ENCODE results near the gene RNF152. TPM values are rescaled to one million over a fixed set of nuclear protein-coding genes. Genes with fewer than 3 reads are reported as not detected.

Gene RNF152
- total RNA-seq, 3 donors from 2014 or later (not counting 1 experiment from before 2014, with no cell fraction given), result 0.49 to 1.3 (median 0.50) TPM

GRCh38 chr18:61822879-61823278 lies 69.9 kb downstream of the RNF152 start:
- Mint-ChIP-seq H3K27me3 (ENCODE audit: low read depth in 2 of 2) (peaks cover 3 to 4% of the 10 kb centered on the region in 2 donors), H3K9me3 (no peaks in the 10 kb centered on the region), H3K4me1 (no peaks in the 10 kb centered on the region), H3K4me3 (no peak overlapping the region), H3K27ac (no peak overlapping the region), H3K36me3 (no peaks in the 10 kb centered on the region)
- Histone ChIP-seq H3K27me3 (ENCODE audit: control insufficient read depth, insufficient read depth, low read length) (no peaks in the 10 kb centered on the region), H3K4me1 (ENCODE audit: control insufficient read depth, insufficient read depth, low read length) (no peaks in the 10 kb centered on the region), H3K4me3 (ENCODE audit: low read length) (no peak overlapping the region), H3K27ac (ENCODE audit: low read length) (no peak overlapping the region), H3K9me3 (ENCODE audit: control insufficient read depth, insufficient read depth, low read length) (no peaks in the 10 kb centered on the region), H3K36me3 (ENCODE audit: control insufficient read depth, insufficient read depth, low read length) (no peaks in the 10 kb centered on the region)
- 92% methylated on average over 4 of the region's 4 CpGs for WGBS (ENCODE audit: insufficient coverage)
- intact Hi-C loops (cut with micrococcal nuclease), result no loop called here
- no peak for ATAC-seq
- DNase-seq, result no peak
- TF ChIP-seq CTCF (IDR thresholded peaks at IDR 0.05), result no peak

GRCh38 chr18:61821748-61822147 lies 71.1 kb downstream of the RNF152 start:
- peaks cover 0 to 3% of the 10 kb centered on the region in 2 donors for H3K27me3 Mint-ChIP-seq (ENCODE audit: low read depth in 2 of 2)
- Histone ChIP-seq H3K36me3 (ENCODE audit: control insufficient read depth, insufficient read depth, low read length) (no peaks in the 10 kb centered on the region), H3K4me1 (ENCODE audit: control insufficient read depth, insufficient read depth, low read length) (no peaks in the 10 kb centered on the region), H3K4me3 (ENCODE audit: low read length) (no peak overlapping the region), H3K27me3 (ENCODE audit: control insufficient read depth, insufficient read depth, low read length) (no peaks in the 10 kb centered on the region), H3K27ac (ENCODE audit: low read length) (no peak overlapping the region), H3K9me3 (ENCODE audit: control insufficient read depth, insufficient read depth, low read length) (no peaks in the 10 kb centered on the region)
- no peak for TF ChIP-seq CTCF (IDR thresholded peaks at IDR 0.05)
- H3K27ac Mint-ChIP-seq, result no peak overlapping the region
- H3K36me3 Mint-ChIP-seq, result no peaks in the 10 kb centered on the region
- H3K4me3 Mint-ChIP-seq, result no peak overlapping the region
- DNase-seq (no peak), ATAC-seq (no peak)
- H3K4me1 Mint-ChIP-seq, result no peaks in the 10 kb centered on the region
- intact Hi-C loops (cut with micrococcal nuclease), result no loop called here
- H3K9me3 Mint-ChIP-seq, result no peaks in the 10 kb centered on the region
- WGBS (ENCODE audit: insufficient coverage), result 96% methylated on average over 4 of the region's 4 CpGs

GRCh38 chr18:61820882-61821281 lies 71.9 kb downstream of the RNF152 start:
- Histone ChIP-seq H3K9me3 (ENCODE audit: control insufficient read depth, insufficient read depth, low read length) (no peaks in the 10 kb centered on the region), H3K4me1 (ENCODE audit: control insufficient read depth, insufficient read depth, low read length) (no peaks in the 10 kb centered on the region), H3K36me3 (ENCODE audit: control insufficient read depth, insufficient read depth, low read length) (no peaks in the 10 kb centered on the region), H3K4me3 (ENCODE audit: low read length) (no peak overlapping the region), H3K27me3 (ENCODE audit: control insufficient read depth, insufficient read depth, low read length) (no peaks in the 10 kb centered on the region), H3K27ac (ENCODE audit: low read length) (no peak overlapping the region)
- Mint-ChIP-seq H3K9me3 (no peaks in the 10 kb centered on the region), H3K27ac (no peak overlapping the region), H3K36me3 (no peaks in the 10 kb centered on the region), H3K4me3 (no peak overlapping the region), H3K27me3 (ENCODE audit: low read depth in 2 of 2) (no peaks in the 10 kb centered on the region), H3K4me1 (no peaks in the 10 kb centered on the region)
- WGBS (ENCODE audit: insufficient coverage), result 100% methylated on average over 1 of the region's 1 CpG
- ATAC-seq (no peak), DNase-seq (no peak)
- TF ChIP-seq CTCF (IDR thresholded peaks at IDR 0.05), result no peak
- intact Hi-C loops (cut with micrococcal nuclease), result no loop called here

GRCh38 chr18:61817086-61817485 lies 75.7 kb downstream of the RNF152 start:
- no peak for TF ChIP-seq CTCF (IDR thresholded peaks at IDR 0.05)
- Histone ChIP-seq H3K9me3 (ENCODE audit: control insufficient read depth, insufficient read depth, low read length) (no peaks in the 10 kb centered on the region), H3K4me3 (ENCODE audit: low read length) (no peak overlapping the region), H3K36me3 (ENCODE audit: control insufficient read depth, insufficient read depth, low read length) (no peaks in the 10 kb centered on the region), H3K27me3 (ENCODE audit: control insufficient read depth, insufficient read depth, low read length) (no peaks in the 10 kb centered on the region), H3K27ac (ENCODE audit: low read length) (no peak overlapping the region), H3K4me1 (ENCODE audit: control insufficient read depth, insufficient read depth, low read length) (no peaks in the 10 kb centered on the region)
- ATAC-seq, result no peak
- Mint-ChIP-seq H3K27me3 (ENCODE audit: low read depth in 2 of 2) (peaks cover 3 to 7% of the 10 kb centered on the region in 2 donors), H3K4me1 (no peaks in the 10 kb centered on the region), H3K9me3 (no peaks in the 10 kb centered on the region), H3K4me3 (no peak overlapping the region), H3K27ac (no peak overlapping the region), H3K36me3 (no peaks in the 10 kb centered on the region)
- DNase-seq, result no peak
- WGBS (ENCODE audit: insufficient coverage), result 89% methylated on average over 4 of the region's 5 CpGs
- intact Hi-C loops (cut with micrococcal nuclease), result no loop called here
